Fibroblast of skin of left biceps (primary cell): Measurements from ENCODE around the gene RPS27L.
"Not testable (repeated sequence)": the region's sequence is repeated elsewhere in the genome, so short reads cannot be mapped to it uniquely, and the experiment has no call there.

Source experiments
- DNase-seq, 2 experiments: peaks; one replicate each; pipeline ENCODE4 v3.0.0-alpha.2; 2013; ENCODE audit warnings: low read depth in 2 of 2

RPS27L gene

GRCh38 chr15:63140936-63141335, 16.3 kb downstream of the RPS27L start:
- DNase-seq = no peak

DNA sequence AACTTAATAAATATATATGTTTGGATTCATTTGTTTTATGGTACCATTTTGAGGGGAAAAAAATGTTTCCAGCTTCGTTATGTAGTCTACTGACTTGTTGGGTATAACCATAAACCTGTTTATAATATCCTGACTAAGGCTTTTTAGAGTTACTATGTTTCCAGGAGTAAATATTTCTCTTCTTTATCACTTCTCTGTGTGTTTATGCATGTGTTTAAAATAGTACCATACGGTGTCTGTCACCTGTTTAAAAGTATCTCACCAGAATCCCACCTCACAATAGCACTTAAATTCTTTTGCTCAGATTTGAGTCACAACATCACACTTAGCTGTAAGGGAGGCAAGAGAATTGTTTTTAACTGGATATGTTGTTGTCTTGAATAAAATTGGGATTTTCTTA, 20.5 kb downstream of the RPS27L start:
- DNase-seq = no peak

- DNase-seq = peak in 1 of 2 experiments; percentile 47
Measured at GRCh38 chr15:63135804-63136203, 21.5 kb downstream of the RPS27L start.

GRCh38 chr15:63135281-63135680, 22.0 kb downstream of the RPS27L start:
- DNase-seq = no peak

DNA sequence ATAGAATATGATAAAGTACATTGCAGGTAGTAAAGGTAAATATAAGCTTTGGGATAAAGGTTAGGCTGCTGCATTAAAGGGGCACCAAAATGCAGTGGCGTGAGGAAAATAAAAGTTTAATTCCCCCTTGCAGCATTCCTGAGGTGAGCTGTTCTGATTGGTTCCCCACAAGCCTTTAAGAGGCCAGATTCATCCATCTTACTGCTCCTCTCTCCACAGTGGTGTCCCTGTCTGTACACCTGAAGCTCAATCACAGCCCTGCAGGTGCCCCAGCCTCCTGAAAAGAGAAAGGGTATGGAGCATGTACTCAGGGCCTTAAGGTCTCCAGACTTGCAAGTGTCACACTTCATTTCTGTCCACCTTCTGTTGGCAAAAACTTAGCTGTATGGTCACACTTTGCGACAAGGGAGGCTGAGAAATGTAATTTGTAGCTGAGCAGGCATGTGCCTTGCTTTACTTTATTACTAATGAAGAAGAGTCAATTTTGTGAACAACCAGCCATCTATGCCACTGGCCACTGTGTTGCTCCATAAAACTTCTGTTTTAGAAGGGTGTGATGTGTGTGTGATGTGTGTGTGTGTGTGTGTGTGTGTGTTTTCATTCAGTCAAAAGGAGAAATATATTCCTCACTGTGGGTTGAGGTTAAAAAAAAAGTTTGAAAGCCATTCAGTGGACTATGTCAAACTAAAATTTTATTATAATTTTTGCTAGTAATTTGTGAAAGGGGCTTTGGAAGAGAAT, 22.9 kb downstream of the RPS27L start:
- no peak for DNase-seq

GRCh38 chr15:63133786-63134185, 23.5 kb downstream of the RPS27L start:
- DNase-seq = no peak

- DNase-seq = no peak
Measured at GRCh38 chr15:63126726-63127125, 30.6 kb downstream of the RPS27L start.

DNA sequence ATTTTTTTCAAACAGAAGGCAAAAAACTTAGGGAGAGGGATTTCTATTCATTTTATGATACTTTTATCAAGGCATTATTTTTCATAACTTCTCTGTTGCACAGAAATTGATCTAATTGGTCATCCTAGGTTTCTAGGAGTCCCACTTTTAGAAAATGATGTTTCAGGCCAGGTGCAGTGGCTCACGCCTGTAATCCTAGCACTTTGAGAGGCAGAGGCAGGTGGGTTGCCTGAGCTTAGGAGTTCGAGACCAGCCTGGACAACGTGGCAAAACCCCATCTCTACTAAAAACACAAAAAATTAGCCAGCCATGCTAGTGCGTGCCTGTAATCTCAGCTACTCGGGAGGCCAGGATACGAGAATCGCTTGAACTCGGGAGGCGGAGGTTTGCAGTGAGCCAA, 32.8 kb downstream of the RPS27L start:
- DNase-seq = no peak

GRCh38 chr15:63122002-63122875, 35.0 kb downstream of the RPS27L start:
- DNase-seq = no peak

GRCh38 chr15:63121382-63122001, 35.8 kb downstream of the RPS27L start, which contains the start of gene LACTB:
Gene LACTB (plus strand): TSS chr15:63121861. CDS start chr15:63121872, 11 bp downstream.
- DNase-seq = peak in 1 of 2 experiments; percentile 61

GRCh38 chr15:63118854-63119253, 38.4 kb downstream of the RPS27L start:
- DNase-seq = no peak

- DNase-seq = no peak
Measured at GRCh38 chr15:63114465-63114864, 42.8 kb downstream of the RPS27L start.

- DNase-seq = no peak
Measured at GRCh38 chr15:63112871-63113270, 44.4 kb downstream of the RPS27L start.

GRCh38 chr15:63111481-63111880, 45.8 kb downstream of the RPS27L start:
- no peak for DNase-seq

GRCh38 chr15:63110428-63111026, 46.8 kb downstream of the RPS27L start:
- DNase-seq = no peak

DNA sequence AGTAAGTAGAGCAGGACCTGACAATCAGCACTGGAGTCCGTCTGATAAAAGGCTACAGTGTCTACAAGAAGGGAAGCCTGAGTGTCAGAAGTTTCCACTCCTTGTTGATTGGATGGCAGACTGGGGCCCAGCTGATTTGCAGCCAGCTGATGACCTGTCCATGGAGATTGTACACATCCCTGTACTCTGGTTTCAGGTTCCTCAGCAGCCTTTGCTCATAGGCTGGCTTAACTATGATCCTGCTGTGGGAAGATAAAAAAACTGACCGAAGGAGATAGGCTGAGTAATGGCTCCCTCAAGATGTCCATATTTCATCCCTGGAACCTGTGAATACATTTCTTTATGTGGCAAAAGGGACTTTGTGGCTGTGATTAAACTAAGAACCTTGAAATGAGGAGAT, 47.4 kb downstream of the RPS27L start:
- no peak for DNase-seq

- no peak for DNase-seq
Measured at GRCh38 chr15:63109498-63109897, 47.8 kb downstream of the RPS27L start.

DNA sequence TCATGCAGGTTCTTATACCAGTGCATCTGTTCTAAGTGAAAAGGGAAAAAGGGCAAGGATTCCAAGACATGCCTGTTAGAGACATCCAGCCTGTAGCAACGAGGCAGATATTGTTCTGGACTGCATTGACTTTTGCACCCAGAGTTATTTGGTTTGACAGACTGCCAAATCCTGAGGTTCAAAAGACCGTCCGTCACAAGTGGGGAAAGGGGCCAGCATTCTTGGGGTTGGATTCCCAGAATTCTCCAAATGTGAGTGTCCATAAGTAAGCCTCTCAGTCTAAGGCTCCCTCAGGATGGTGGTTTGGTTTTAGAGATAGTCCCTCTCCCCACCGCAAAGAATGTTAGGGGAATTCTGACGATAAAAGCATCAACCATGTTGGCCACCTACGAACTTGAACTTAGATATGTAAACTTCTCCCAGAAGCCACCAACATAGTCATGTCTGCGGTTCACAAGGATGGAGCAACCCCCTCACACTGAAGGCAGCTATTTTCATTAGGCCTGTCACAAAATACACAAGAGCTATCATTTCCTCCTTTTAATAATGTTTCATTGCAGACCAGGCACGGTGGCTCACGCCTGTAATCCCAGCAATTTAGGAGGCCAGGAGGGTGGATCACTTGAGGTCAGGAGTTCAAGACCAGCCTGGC, 49.3 kb downstream of the RPS27L start:
- peak; percentile 100 for DNase-seq

GRCh38 chr15:63105354-63105753, 51.9 kb downstream of the RPS27L start:
- not testable (repeated sequence) for DNase-seq

DNA sequence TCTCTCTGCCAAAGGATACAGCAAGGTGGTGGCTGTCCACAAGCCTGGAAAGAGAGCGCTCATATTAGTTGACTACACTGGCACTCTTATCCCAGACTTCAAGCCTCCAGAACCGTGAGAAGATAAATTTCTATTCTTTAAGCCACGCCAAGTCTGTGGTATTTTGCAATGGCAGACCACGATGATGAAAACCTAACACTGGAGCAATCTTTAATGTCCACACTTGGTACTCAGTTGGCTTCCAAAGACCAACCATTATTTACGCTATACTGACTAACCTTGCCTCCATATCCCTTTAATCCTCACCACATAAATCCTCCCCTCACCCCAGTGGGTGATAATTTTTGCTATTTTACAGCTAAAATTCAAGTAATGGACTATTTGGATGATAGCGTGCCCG, 52.5 kb downstream of the RPS27L start:
- DNase-seq = peak in 1 of 2 experiments; percentile 60

- DNase-seq = no peak
Measured at GRCh38 chr15:63103416-63103815, 53.9 kb downstream of the RPS27L start.
